ENCODE measurements around the gene ALK. TPM values are rescaled to one million over a fixed set of nuclear protein-coding genes. Genes with fewer than 3 reads are reported as not detected.

Gene ALK
- total and polyA plus RNA-seq, 2 donors (not counting 1 experiment from before 2014, with no cell fraction given): under 0.01 to 0.02 TPM

GRCh38 chr2:29663268-29663667 lies 258.1 kb downstream of the ALK start:
- H3K79me2 ChIP-seq (ENCODE audit: control insufficient read depth, insufficient read depth, low read length): no peaks in the 10 kb centered on the region
- H3K27ac ChIP-seq (ENCODE audit: insufficient read depth, low read length): no peak overlapping the region
- H3K9me3 ChIP-seq (ENCODE audit: control insufficient read depth, insufficient read depth, low read depth, low read length): no peaks in the 10 kb centered on the region
- H2AFZ ChIP-seq (ENCODE audit: low read length): no peak overlapping the region
- H3K4me3 ChIP-seq (replicated peaks in 1 of 4; ENCODE audit: control extremely low read depth in 1 of 4, insufficient read depth in 1 of 4, low read depth in 3 of 4, low read length in 4 of 4): no peak overlapping the region
- peak; percentile 28 to 77 for DNase-seq (ENCODE audit: low read depth in 2 of 2)
- H3K36me3 ChIP-seq (ENCODE audit: control insufficient read depth, insufficient read depth, low read length): no peaks in the 10 kb centered on the region
- H3K9ac ChIP-seq (ENCODE audit: insufficient read depth, low read length): no peak overlapping the region
- H4K20me1 ChIP-seq (ENCODE audit: control insufficient read depth, extremely low read depth, insufficient read depth, low read length): no peaks in the 10 kb centered on the region
- H3K4me2 ChIP-seq (ENCODE audit: extremely low read depth, insufficient read depth, low read length): no peak overlapping the region
- no peaks in the 10 kb centered on the region for H3K27me3 ChIP-seq (ENCODE audit: control insufficient read depth, insufficient read depth, low read length)
- TF ChIP-seq EZH2 (IDR thresholded peaks at IDR 0.05; ENCODE audit: low read length, missing control alignments): no peak
- TF ChIP-seq, protein P1, sequence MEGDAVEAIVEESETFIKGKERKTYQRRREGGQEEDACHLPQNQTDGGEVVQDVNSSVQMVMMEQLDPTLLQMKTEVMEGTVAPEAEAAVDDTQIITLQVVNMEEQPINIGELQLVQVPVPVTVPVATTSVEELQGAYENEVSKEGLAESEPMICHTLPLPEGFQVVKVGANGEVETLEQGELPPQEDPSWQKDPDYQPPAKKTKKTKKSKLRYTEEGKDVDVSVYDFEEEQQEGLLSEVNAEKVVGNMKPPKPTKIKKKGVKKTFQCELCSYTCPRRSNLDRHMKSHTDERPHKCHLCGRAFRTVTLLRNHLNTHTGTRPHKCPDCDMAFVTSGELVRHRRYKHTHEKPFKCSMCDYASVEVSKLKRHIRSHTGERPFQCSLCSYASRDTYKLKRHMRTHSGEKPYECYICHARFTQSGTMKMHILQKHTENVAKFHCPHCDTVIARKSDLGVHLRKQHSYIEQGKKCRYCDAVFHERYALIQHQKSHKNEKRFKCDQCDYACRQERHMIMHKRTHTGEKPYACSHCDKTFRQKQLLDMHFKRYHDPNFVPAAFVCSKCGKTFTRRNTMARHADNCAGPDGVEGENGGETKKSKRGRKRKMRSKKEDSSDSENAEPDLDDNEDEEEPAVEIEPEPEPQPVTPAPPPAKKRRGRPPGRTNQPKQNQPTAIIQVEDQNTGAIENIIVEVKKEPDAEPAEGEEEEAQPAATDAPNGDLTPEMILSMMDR (conservative IDR thresholded peaks at IDR 0.05 in 1 of 2, IDR thresholded peaks at IDR 0.05 in 1 of 2; ENCODE audit: low read depth in 1 of 2, low read length in 2 of 2): no peak
- H3K4me1 ChIP-seq (ENCODE audit: control insufficient read depth, extremely low read depth, insufficient read depth, low read length): no peaks in the 10 kb centered on the region

DNA sequence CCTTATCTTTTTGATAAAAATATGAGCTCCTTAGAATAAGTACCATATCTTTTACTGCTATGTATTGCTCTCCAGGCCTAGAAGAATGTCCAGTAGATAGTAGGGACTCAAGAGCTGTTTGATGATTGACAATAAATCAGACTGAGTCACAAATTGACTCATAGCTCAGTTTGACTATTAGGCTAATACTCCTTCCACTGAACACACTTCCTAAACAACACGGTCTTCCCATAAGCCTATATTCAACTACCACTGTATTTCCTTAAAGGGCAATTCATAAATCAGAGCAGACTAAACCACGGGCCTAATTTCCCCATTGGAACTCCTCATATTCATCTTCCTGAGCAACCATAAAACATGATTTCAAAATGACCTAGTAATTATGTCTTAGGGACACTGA lies 258.5 kb downstream of the ALK start:
- peak in 1 of 2 donors; percentile 24 for DNase-seq (ENCODE audit: low read depth in 2 of 2)

GRCh38 chr2:29660201-29660600 lies 261.2 kb downstream of the ALK start:
- Histone ChIP-seq H3K27me3 (ENCODE audit: control insufficient read depth, insufficient read depth, low read length) (no peaks in the 10 kb centered on the region), H3K36me3 (ENCODE audit: control insufficient read depth, insufficient read depth, low read length) (no peaks in the 10 kb centered on the region), H3K4me3 (replicated peaks in 1 of 4; ENCODE audit: control extremely low read depth in 1 of 4, insufficient read depth in 1 of 4, low read depth in 3 of 4, low read length in 4 of 4) (no peak overlapping the region), H3K27ac (ENCODE audit: insufficient read depth, low read length) (no peak overlapping the region), H3K9ac (ENCODE audit: insufficient read depth, low read length) (no peak overlapping the region), H3K79me2 (ENCODE audit: control insufficient read depth, insufficient read depth, low read length) (no peaks in the 10 kb centered on the region), H3K4me2 (ENCODE audit: extremely low read depth, insufficient read depth, low read length) (no peak overlapping the region), H4K20me1 (ENCODE audit: control insufficient read depth, extremely low read depth, insufficient read depth, low read length) (no peaks in the 10 kb centered on the region), H3K4me1 (ENCODE audit: control insufficient read depth, extremely low read depth, insufficient read depth, low read length) (no peaks in the 10 kb centered on the region), H3K9me3 (ENCODE audit: control insufficient read depth, insufficient read depth, low read depth, low read length) (no peaks in the 10 kb centered on the region), H2AFZ (ENCODE audit: low read length) (no peak overlapping the region)
- DNase-seq (ENCODE audit: low read depth in 2 of 2): no peak
- TF ChIP-seq, protein P1 (conservative IDR thresholded peaks at IDR 0.05 in 1 of 2, IDR thresholded peaks at IDR 0.05 in 1 of 2; ENCODE audit: low read depth in 1 of 2, low read length in 2 of 2): no peak
- TF ChIP-seq EZH2 (IDR thresholded peaks at IDR 0.05; ENCODE audit: low read length, missing control alignments): no peak

More for the DNA sequence above, 258.5 kb downstream of the ALK start:
- TF ChIP-seq, protein P1 (conservative IDR thresholded peaks at IDR 0.05 in 1 of 2, IDR thresholded peaks at IDR 0.05 in 1 of 2; ENCODE audit: low read depth in 1 of 2, low read length in 2 of 2): no peak
- TF ChIP-seq EZH2 (IDR thresholded peaks at IDR 0.05; ENCODE audit: low read length, missing control alignments): no peak
- Histone ChIP-seq H3K27ac (ENCODE audit: insufficient read depth, low read length) (no peak overlapping the region), H3K9ac (ENCODE audit: insufficient read depth, low read length) (no peak overlapping the region), H3K27me3 (ENCODE audit: control insufficient read depth, insufficient read depth, low read length) (no peaks in the 10 kb centered on the region), H3K4me1 (ENCODE audit: control insufficient read depth, extremely low read depth, insufficient read depth, low read length) (no peaks in the 10 kb centered on the region), H3K4me2 (ENCODE audit: extremely low read depth, insufficient read depth, low read length) (no peak overlapping the region), H2AFZ (ENCODE audit: low read length) (no peak overlapping the region), H3K36me3 (ENCODE audit: control insufficient read depth, insufficient read depth, low read length) (no peaks in the 10 kb centered on the region), H3K79me2 (ENCODE audit: control insufficient read depth, insufficient read depth, low read length) (no peaks in the 10 kb centered on the region), H3K9me3 (ENCODE audit: control insufficient read depth, insufficient read depth, low read depth, low read length) (no peaks in the 10 kb centered on the region), H4K20me1 (ENCODE audit: control insufficient read depth, extremely low read depth, insufficient read depth, low read length) (no peaks in the 10 kb centered on the region), H3K4me3 (replicated peaks in 1 of 4; ENCODE audit: control extremely low read depth in 1 of 4, insufficient read depth in 1 of 4, low read depth in 3 of 4, low read length in 4 of 4) (no peak overlapping the region)
